ENCODE data around the gene RIC8B.

Gene RIC8B

GRCh38 chr12:106801830-106802533, 27.5 kb downstream of the RIC8B start:
- no peak overlapping the region for H3K27ac ChIP-seq (ENCODE audit: low read length)
- TF ChIP-seq EZH2phosphoT487 (IDR thresholded peaks at IDR 0.05; ENCODE audit: low read length) (no peak), CTCF (IDR thresholded peaks at IDR 0.05; ENCODE audit: low read length) (no peak), EZH2 (optimal IDR thresholded peaks at IDR 0.05; ENCODE audit: low read depth, low read length) (no peak)
- no peaks in the 10 kb centered on the region for H3K9me2 ChIP-seq (replicated peaks; ENCODE audit: insufficient read depth, low read length)
- H2AFZ ChIP-seq (ENCODE audit: low read length), result no peak overlapping the region
- no peaks in the 10 kb centered on the region for H3K79me2 ChIP-seq (ENCODE audit: low read length)
- no peaks in the 10 kb centered on the region for H3K36me3 ChIP-seq (replicated peaks; ENCODE audit: insufficient read depth, low read length)
- H3K4me3 ChIP-seq (ENCODE audit: low read length), result no peak overlapping the region
- H3K4me2 ChIP-seq (ENCODE audit: low read depth, low read length), result no peak overlapping the region
- H3F3A ChIP-seq (ENCODE audit: insufficient read depth, low read length), result no peaks in the 10 kb centered on the region
- H3K4me1 ChIP-seq (ENCODE audit: low read length), result no peaks in the 10 kb centered on the region
- H3K27me3 ChIP-seq (replicated peaks; ENCODE audit: insufficient read depth, low read length), result no peaks in the 10 kb centered on the region
- no peaks in the 10 kb centered on the region for H3K9me3 ChIP-seq (replicated peaks; ENCODE audit: insufficient read depth, low read length)
- H4K20me1 ChIP-seq (ENCODE audit: insufficient read depth, low read length), result no peaks in the 10 kb centered on the region
- DNase-seq, result no peak
- H3K9ac ChIP-seq (ENCODE audit: low read length), result no peak overlapping the region

GRCh38 chr12:106804668-106805067, 30.2 kb downstream of the RIC8B start:
- Histone ChIP-seq H3K9ac (ENCODE audit: low read length) (no peak overlapping the region), H3K36me3 (replicated peaks; ENCODE audit: insufficient read depth, low read length) (no peaks in the 10 kb centered on the region), H3K27ac (ENCODE audit: low read length) (no peak overlapping the region), H3K4me1 (ENCODE audit: low read length) (no peaks in the 10 kb centered on the region), H3K27me3 (replicated peaks; ENCODE audit: insufficient read depth, low read length) (no peaks in the 10 kb centered on the region), H4K20me1 (ENCODE audit: insufficient read depth, low read length) (no peaks in the 10 kb centered on the region), H3K9me3 (replicated peaks; ENCODE audit: insufficient read depth, low read length) (no peaks in the 10 kb centered on the region), H2AFZ (ENCODE audit: low read length) (no peak overlapping the region), H3K4me2 (ENCODE audit: low read depth, low read length) (no peak overlapping the region), H3F3A (ENCODE audit: insufficient read depth, low read length) (no peaks in the 10 kb centered on the region), H3K4me3 (ENCODE audit: low read length) (no peak overlapping the region), H3K9me2 (replicated peaks; ENCODE audit: insufficient read depth, low read length) (no peaks in the 10 kb centered on the region), H3K79me2 (ENCODE audit: low read length) (no peaks in the 10 kb centered on the region)
- no peak for DNase-seq
- TF ChIP-seq EZH2phosphoT487 (IDR thresholded peaks at IDR 0.05; ENCODE audit: low read length) (no peak), CTCF (IDR thresholded peaks at IDR 0.05; ENCODE audit: low read length) (no peak), EZH2 (optimal IDR thresholded peaks at IDR 0.05; ENCODE audit: low read depth, low read length) (no peak)

GRCh38 chr12:106814714-106815113, 40.2 kb downstream of the RIC8B start:
- Histone ChIP-seq H3K27ac (ENCODE audit: low read length) (no peak overlapping the region), H3K4me1 (ENCODE audit: low read length) (no peaks in the 10 kb centered on the region), H3K27me3 (replicated peaks; ENCODE audit: insufficient read depth, low read length) (no peaks in the 10 kb centered on the region), H3K4me2 (ENCODE audit: low read depth, low read length) (no peak overlapping the region), H3K9me2 (replicated peaks; ENCODE audit: insufficient read depth, low read length) (no peaks in the 10 kb centered on the region), H3F3A (ENCODE audit: insufficient read depth, low read length) (no peaks in the 10 kb centered on the region), H2AFZ (ENCODE audit: low read length) (no peak overlapping the region), H3K9me3 (replicated peaks; ENCODE audit: insufficient read depth, low read length) (no peaks in the 10 kb centered on the region), H3K79me2 (ENCODE audit: low read length) (no peaks in the 10 kb centered on the region), H4K20me1 (ENCODE audit: insufficient read depth, low read length) (no peaks in the 10 kb centered on the region), H3K36me3 (replicated peaks; ENCODE audit: insufficient read depth, low read length) (no peaks in the 10 kb centered on the region), H3K9ac (ENCODE audit: low read length) (no peak overlapping the region), H3K4me3 (ENCODE audit: low read length) (no peak overlapping the region)
- TF ChIP-seq CTCF (IDR thresholded peaks at IDR 0.05; ENCODE audit: low read length), result no peak
- no peak for TF ChIP-seq EZH2phosphoT487 (IDR thresholded peaks at IDR 0.05; ENCODE audit: low read length)
- TF ChIP-seq EZH2 (optimal IDR thresholded peaks at IDR 0.05; ENCODE audit: low read depth, low read length), result no peak
- no peak for DNase-seq

Measured in MM.1S (cell line).